Lower leg skin (tissue), 4 donors: ENCODE results near the gene GPI. TPM values are rescaled to one million over a fixed set of nuclear protein-coding genes. Genes with fewer than 3 reads are reported as not detected.

ENCODE experiments used
- DNase-seq, 2 donors: peaks; one replicate each; pipeline ENCODE4 v3.0.0-alpha.2; 2019; ENCODE audit warnings: low spot score in 2 of 2
- H3K4me3 ChIP-seq: fragments of 200-600 bp; sonication (generic); 2 replicates; pipeline ENCODE4 v1.5.1; 2017; ENCODE audit warnings: mild to moderate bottlenecking, low read depth; ENCODE audit not compliant: poor library complexity, severe bottlenecking
- POLR2A ChIP-seq, 2 donors: fragments of 450-650 bp; IDR thresholded peaks; one replicate each; pipeline ENCODE4 v1.6.1; 2016 to 2017; ENCODE audit warnings: antibody characterized with exemption in 2 of 2, mild to moderate bottlenecking in 1 of 2, moderate library complexity in 1 of 2
- WGBS, 2 donors: methylation state at CpG; one replicate each; pipeline ENCODE4 v1.1.5; 2018; 5-methylcytosine and 5-hydroxymethylcytosine counted together
- intact Hi-C: fragments of 100-400 bp; cut with DNase I; formaldehyde crosslinking; loops from one replicate; pipeline ENCODE4 v1.15.0; 2023; ENCODE audit warnings: low total_unique reads
- total RNA-seq, 4 donors: library from RNA; depleted of rRNA; stranded (reverse); fragments of >200 nt; gene quantifications; one replicate each; pipeline ENCODE4 v1.1.0, GENCODE V29; 2016
- TF ChIP-seq, protein P1 (sequence below), 3 donors: fragments of 450-650 bp; IDR thresholded peaks; one replicate each; pipeline ENCODE4 v1.5.1; 2016; ENCODE audit warnings: antibody characterized with exemption in 3 of 3, mild to moderate bottlenecking in 3 of 3, moderate library complexity in 2 of 3

Gene GPI
- total RNA-seq, 4 donors from 2014 or later, result 117 to 195 (median 124) TPM

DNA sequence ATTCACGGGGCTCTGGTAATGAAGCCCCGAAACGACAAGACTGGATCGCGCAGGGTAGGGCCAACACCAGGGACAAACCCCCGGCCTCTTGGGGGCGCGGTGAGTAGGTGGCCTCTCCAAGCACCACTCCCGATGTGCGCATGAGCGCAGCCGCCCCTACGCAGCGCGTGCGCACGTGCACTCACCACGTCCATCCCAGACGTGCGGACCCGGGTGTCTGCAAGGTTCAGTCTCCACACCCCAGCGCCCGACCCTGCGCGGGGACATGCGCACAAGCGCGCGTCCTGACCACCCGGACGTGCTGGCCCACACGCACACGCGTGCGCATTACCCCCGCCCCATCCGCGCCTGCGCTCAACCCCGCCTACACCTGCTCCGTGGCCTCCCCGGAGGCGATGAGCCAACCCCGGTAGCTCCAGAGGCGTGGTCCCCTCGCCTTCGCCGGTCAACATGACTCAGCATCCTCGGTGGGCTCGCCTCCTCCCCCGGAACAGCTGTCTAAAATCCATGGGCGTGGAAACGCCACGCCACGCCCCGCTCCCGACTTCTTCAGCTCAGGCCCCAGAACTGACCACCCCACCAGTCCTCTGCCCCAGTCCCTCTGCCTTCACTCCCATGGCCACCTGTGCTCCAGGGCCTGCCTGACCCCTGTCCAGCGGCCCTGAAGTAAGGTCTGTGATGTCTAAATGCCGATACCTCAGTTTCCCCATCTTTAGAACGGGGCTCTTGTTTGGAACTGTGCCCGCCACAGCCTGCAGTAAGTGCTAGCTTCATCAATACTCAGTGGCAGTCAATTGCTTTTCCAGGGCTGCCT is 5.6 kb upstream of the GPI start:
- no peak for TF ChIP-seq POLR2A (IDR thresholded peaks at IDR 0.05)
- TF ChIP-seq, protein P1, sequence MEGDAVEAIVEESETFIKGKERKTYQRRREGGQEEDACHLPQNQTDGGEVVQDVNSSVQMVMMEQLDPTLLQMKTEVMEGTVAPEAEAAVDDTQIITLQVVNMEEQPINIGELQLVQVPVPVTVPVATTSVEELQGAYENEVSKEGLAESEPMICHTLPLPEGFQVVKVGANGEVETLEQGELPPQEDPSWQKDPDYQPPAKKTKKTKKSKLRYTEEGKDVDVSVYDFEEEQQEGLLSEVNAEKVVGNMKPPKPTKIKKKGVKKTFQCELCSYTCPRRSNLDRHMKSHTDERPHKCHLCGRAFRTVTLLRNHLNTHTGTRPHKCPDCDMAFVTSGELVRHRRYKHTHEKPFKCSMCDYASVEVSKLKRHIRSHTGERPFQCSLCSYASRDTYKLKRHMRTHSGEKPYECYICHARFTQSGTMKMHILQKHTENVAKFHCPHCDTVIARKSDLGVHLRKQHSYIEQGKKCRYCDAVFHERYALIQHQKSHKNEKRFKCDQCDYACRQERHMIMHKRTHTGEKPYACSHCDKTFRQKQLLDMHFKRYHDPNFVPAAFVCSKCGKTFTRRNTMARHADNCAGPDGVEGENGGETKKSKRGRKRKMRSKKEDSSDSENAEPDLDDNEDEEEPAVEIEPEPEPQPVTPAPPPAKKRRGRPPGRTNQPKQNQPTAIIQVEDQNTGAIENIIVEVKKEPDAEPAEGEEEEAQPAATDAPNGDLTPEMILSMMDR (IDR thresholded peaks at IDR 0.05), result no peak
- 6 to 9% methylated on average over 24 to 50 of the region's 61 CpGs for WGBS, 2 donors
- intact Hi-C loops, result no loop called here
- peak overlapping the region; percentile 22 for H3K4me3 ChIP-seq
- peak; percentile 93 to 98 for DNase-seq

DNA sequence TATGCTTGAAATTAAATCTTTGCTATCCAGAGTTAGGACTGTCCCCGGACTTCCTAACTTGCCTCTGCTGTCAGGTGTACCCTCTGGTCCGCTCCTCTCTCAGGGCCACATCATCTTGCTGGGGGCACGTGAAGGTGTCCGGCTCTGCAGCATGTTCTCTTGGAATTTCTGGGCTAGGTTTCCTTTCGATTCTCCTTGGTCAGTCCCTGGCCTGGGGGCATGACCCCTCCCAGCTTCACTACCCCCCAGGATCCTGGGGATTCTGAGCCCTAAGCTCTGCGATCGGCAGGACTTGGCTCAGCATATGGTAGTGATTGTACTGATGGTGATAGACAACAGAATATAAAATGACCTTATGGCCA is 5.1 kb upstream of the GPI start:
- WGBS, 2 donors, result 60 to 71% methylated on average over 7 of the region's 7 CpGs
- intact Hi-C loops, result no loop called here
- DNase-seq, result no peak

DNA sequence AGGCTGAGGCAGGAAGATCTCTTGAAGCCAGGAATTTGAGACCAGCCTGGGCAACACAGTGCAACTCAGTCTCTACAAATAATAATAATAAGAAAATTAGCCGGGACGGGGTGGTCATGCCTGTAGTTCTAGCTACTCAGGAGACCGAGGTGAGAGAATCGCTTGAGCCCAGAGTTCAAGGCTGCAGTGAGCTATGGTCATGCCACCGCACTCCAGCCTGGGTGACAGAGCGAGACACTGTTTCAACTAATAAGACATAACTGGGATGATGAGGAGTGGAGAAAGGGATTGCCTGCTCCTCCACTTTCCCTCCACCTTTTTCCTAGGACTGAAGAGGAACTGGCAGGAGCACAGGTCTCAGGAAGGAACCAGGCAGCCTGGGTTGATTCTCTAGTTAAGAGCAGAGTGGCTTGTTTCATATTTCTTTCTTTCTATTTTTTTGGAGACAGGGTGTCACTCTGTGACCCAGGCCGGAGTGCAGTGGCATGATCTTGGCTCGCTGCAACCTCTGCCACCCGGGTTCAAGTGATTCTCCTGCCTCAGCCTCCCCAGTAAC is 4.6 kb upstream of the GPI start:
- TF ChIP-seq, protein P1 (IDR thresholded peaks at IDR 0.05), result no peak
- no peak for TF ChIP-seq POLR2A (IDR thresholded peaks at IDR 0.05)
- WGBS, 2 donors, result 93% methylated on average over 9 of the region's 9 CpGs
- intact Hi-C loops, result no loop called here
- no peak for DNase-seq
- no peak overlapping the region for H3K4me3 ChIP-seq

More for the DNA sequence above, 5.1 kb upstream of the GPI start:
- TF ChIP-seq, protein P1 (IDR thresholded peaks at IDR 0.05), result no peak
- TF ChIP-seq POLR2A (IDR thresholded peaks at IDR 0.05), result no peak
- H3K4me3 ChIP-seq, result no peak overlapping the region

DNA sequence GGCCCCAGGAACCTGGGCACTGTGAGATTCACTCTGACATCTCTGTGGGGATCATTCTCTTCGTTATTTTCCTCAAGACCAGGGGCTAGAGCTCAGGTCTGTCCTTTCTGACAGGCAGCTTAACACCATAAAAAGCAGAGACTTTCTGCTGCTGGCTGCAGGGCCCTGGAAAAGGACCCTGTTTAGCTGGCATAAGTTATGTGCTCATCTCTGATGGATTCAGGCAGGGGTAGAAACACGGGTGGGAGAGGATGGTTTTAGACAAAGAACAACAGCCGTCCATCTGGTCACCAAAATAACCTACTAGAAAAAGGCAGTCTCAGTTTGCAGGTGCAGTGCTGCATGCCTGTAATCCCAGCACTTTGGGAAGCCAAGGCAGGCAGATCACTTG is 2.3 kb upstream of the GPI start:
- TF ChIP-seq, protein P1 (IDR thresholded peaks at IDR 0.05), result no peak
- no peak for TF ChIP-seq POLR2A (IDR thresholded peaks at IDR 0.05)
- WGBS, 2 donors, result 79 to 85% methylated on average over 3 of the region's 3 CpGs
- intact Hi-C loops, result no loop called here
- H3K4me3 ChIP-seq, result no peak overlapping the region
- no peak for DNase-seq

DNA sequence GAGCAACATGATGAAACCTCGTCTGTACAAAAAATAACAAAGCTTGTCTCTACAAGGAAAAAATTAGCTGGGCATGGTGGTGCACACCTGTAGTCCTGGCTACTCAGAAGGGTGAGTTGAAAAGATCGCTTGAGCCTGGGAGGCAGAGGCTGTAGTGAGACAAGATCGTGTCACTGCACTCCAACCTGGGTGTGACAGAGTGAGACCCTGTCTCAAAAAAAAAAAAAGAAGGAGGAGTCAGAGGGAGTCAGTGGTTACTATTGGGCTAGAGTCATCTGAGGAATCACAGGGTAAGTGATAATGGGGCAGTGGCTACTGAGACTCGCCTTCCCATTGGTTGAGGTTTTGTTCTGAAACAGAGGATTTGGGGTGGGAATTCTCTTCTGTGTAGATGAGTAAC is 1.9 kb upstream of the GPI start:
- TF ChIP-seq, protein P1 (IDR thresholded peaks at IDR 0.05), result no peak
- no peak for TF ChIP-seq POLR2A (IDR thresholded peaks at IDR 0.05)
- intact Hi-C loops, result no loop called here
- no peak overlapping the region for H3K4me3 ChIP-seq
- WGBS, 2 donors, result 78 to 81% methylated on average over 4 of the region's 4 CpGs
- no peak for DNase-seq
